ELF-1 (cell line): ENCODE results near the gene CD7.

Experiments used
- DNase-seq: peaks from one replicate; pipeline ENCODE4 v3.0.0-alpha.2; 2016; ENCODE audit warnings: low read depth, low spot score

Gene CD7

DNA sequence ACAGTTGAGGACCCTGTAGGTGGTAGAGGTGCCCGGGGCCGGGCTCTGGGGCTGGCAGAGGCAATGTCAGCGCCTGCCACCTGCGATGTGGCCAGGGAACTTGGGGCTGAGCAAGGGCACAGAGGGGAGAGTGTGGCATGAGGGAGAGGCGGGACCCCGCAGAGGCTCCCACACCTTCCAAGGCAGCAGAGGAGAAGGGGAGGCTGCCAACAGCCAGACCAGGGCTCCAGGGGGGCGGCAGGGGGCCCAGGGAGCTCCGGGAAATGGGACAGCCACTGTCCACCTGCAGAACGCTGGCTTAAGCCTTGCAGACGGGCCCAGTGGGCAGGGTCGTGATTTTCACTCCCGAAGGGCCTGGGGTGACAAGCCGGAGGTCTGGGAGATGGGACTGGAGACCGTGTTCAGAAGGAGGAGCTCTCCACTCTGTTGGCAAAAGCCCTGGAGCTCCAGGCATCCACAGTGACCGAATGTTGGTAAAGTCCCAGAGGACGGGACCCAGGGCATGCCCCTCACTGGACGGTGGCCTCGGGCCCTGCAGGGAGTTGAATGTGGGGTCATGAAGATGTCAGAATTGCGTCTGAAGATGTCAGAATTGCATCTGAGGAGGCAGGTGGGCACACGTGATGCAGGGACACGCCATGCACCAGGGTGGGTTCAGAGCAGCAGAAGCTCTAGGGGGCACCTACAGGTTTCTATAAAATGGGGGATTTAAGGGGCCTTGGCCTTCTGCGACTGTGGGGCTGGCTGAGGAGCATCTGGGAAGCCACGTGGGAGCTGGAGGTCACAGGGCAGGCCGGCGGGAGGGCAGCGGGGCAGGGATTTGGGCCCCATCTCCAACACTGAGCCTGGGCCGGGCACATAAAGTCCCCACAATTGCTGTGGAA, 18.6 kb downstream of the CD7 start:
- DNase-seq, result no peak

DNA sequence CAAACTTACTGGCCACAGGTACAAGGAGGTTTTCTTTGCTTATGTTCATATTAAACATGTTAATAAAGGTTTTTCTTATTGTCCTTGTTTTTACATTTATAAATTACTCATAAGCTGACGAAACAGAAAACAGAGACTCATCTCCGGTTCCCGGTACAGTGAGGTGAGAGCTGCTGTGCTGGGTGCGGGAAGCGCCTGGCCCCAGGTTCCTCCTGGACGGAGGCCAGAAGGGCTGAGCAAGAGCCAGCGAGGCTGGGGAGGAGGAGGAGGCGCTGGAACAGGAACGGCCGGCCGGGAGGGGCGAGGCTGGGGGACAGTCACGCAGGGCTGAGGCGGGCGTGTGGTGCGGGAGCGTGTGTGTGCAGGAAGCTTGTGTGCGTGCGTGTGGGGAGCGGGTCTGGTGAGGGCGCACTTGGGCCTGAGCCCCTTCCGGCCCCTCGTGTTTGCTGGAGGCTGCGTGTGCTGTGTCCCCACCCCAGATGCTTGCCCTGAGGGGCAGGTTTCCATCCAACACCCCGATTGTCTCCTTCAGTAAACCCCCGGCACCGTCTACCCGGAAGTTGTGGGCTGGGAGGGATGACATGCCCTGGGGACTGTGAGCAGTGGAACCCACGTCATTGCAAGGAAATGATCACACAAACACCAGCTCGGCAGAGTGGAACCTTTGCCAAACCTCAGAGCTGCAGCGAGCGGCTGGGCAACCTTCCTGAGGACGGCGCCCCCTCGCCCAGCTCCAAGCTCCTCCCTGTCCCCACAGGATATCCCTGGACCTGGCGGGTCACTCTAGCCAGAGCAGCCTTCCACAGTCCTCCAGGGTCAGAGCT, 19.5 kb downstream of the CD7 start:
- DNase-seq, result no peak

DNA sequence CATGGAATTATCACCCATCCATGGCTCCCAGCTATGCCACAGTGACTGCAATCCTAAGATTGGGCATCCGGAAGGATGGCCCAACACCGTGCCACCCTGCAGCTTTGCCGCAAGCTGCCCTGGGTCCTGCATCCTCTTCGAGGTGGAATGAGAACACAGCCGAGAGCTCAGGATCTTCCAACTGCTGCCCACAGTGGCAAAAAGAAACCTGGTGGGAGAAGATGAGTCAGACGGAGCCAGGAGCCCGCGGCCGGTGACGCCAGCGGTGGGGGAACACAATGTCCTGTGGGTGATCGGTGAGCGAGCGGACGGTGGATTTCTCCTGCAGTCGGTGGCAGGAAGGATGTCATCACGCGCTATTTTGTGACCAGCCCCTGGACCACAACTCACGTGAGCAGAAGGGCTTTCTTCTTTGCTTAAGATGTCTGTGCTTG, 20.1 kb downstream of the CD7 start:
- no peak for DNase-seq

GRCh38 chr17:82296511-82297279, 20.7 kb downstream of the CD7 start:
- no peak for DNase-seq

DNA sequence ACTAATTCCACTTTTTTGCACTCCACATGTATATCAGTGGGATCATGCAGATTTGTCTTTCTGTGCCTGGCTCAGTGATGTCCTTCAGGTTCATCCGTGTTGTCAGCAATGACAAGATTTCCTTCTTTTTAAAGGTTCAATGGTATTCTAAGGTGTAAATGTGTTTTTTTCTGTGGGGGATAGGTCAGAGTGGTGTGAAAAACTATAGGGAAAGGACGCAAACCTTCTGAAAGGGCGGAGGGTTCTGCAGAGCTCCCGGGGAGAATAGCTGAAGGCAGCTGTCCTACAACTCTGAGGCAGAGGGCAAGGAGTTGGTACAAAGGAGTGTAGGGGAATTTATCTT, 22.0 kb downstream of the CD7 start:
- DNase-seq, result no peak

DNA sequence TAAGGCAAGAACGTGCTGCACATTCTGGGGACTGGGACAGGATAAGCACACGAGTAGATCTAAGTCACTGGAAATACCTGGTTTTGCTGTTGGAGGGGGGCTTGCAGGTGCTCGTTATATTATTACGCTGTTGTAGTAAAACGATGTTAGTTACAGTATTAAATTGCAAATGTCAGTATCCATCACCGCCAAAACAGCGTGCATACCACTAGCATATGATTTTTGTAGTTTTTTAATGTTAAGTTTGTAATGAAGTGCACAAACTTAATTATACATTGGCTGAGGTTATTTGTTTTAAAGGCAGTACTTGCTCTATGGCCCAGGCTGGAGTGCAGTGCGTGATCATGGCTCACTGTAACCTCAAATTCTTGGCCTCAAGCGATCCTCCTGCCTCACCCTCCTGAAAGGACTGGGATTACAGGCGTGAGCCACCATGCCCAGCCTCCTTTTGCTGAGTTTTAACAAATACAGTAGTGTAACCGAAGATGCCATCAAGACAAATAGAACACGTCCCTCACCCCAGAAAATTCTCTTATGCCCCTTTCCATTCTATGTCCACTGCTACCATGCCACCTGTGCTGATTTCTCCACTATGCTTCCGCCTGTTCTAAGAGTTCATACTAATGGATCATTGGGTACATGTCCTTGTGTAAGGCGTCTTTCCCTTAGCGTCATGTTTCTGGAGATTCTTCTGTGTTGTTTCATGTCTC, 23.2 kb downstream of the CD7 start:
- no peak for DNase-seq

DNA sequence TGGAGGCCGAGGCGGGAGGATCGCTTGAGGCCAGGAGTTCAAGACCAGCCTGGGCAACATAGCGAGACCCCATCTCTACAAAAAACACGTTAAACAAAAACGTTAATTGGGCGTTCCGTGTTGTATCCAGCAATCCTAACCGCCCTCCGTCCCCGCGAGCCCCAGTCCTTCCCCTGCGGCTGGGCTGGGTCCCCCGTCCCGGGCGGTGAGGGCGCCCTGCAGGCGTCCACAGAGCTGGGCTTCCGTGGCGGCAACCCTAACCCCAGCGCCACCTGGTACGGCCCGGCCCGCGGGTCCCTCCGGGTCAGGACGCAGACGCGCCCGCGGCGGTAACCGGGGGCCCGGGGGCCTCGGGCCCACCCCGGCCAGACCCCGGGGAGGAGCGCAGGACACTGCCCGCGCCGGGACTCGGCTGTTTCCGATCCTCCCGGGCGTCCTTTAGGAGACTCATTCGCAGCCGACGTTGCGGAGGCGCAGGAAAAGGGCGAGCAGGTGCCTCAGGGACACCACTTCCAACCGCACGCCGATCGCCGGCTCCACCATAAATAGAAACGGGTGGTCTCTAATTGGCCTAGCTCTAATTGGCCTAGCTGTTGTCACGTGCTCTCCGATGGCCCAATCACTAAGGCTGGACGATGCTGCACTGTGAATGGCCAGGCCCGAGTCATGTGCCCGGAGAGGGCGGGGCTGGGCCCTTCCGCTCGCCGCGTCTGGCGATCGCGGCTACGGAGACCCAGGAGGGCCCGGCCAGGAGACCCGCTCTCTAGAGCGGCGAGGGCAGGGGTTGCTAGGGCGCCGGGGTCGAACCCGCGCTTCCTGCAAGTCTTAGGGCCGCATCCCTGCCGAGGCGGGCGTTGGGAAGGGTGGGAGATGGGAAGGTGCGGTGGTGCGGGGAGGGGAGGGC, 24.9 kb downstream of the CD7 start:
- DNase-seq, result peak; percentile 99

DNA sequence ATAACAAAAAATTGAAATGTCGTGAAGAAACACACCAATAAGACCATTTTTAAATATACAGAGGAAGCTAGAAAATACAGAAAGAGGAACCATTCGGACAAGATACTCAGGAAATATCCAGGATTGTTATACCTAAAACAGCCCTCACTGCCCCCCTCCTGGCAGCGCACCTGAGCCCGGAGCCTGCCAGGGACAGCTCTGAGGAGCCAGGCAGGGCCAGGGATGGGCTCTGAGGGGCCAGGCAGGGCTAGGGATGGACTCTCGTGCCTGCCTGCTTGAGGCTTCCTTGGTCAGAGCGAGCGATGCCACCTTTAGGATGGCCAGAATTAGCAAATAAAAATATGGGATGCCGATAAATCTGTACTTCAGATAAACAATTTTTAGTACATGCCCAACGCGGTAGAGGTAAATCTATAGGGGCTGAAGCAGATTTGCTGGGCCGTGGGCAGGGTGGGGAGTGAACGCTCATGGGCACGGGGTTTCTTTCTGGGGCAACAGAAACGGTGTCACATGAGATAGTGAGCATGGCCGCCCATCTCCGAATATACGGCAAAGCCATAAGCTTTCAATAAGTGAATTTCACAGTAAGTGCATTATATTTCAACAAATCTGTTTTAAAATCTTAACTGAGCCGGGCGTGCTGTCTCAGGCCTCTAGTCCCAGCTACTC, 25.7 kb downstream of the CD7 start:
- DNase-seq, result no peak

DNA sequence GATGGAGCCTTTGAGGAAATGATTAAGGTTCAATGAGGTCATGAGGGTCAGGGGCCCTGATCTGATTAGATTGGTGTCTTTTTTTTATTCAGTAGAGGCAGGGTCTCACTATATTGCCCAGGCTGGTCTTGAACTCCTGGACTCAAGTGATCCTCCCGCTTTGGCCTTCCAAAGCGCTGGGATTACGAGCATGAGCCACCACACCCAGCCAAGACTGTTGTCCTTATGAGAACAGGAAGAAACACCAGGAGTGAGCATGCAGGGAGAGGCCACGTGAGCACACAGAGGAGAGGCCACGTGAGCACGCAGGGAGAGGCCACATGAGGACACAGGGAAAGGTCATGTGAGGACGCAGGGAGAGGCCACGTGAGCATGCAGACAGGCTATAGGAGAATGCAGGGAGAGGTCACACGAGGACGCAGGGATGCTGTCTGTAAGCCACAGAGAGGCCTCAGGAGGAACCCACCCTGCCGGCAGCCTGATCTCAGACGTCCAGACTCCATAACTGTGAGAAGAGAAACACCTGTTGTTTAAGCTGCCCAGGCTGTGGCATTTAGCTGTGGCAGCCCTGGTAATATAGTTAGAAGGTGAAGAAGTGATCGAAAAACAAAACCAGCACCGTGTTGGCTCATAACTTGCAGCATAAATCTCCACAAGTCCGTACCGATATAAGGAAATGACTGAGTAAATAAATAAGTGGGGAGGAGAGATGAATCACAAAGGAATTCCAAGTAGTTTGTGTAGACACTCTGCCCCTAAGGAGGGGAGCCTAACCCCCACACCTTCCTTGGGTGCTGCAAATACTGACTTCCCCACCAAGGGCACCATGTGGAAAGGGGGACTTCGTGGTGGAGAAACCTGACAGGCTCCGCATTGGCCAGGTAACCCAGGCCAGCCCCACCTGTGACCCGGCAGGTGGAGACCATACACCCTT, 29.3 kb downstream of the CD7 start:
- DNase-seq, result no peak

DNA sequence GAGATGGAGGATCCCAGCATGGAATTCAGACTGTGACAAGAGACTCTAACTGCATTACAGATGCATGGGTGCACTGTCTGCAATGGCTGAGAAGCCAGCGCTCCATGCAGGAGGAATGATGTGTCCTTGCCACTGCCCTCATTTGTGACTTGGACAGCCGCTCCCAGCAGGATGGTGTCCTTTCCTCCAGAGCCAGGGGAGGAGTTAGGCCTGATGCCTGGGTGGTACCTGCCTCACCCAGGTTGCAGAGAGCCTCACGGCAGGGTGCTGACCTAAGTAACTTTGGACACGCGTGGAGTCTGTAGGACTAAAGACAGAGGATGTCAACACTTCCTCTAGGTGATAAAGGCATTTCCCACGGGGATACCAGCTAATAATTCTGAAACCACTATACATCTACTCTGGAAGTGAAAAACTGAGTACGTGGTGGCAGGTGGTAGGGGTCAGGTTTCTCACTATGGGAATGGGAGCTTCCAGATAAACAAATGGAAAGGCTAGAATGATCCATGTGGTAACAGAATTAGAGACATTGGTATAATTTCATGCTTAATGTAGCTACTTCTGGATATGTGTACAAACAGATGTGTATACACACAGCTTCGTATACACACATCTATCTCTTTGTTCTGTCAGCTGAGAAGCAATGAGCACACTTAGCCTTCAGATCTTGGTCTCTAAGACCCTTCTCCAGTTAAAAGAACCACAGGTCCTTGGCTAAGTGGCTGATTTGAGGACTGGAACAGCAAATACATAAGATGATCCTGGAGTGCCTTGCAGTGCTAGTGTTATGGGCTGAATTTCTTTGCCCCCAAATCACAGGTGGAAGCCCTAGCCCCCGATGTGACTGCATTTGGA, 30.2 kb downstream of the CD7 start:
- DNase-seq, result no peak

- no peak for DNase-seq
Observed at GRCh38 chr17:82285141-82285540, 32.3 kb downstream of the CD7 start.

DNA sequence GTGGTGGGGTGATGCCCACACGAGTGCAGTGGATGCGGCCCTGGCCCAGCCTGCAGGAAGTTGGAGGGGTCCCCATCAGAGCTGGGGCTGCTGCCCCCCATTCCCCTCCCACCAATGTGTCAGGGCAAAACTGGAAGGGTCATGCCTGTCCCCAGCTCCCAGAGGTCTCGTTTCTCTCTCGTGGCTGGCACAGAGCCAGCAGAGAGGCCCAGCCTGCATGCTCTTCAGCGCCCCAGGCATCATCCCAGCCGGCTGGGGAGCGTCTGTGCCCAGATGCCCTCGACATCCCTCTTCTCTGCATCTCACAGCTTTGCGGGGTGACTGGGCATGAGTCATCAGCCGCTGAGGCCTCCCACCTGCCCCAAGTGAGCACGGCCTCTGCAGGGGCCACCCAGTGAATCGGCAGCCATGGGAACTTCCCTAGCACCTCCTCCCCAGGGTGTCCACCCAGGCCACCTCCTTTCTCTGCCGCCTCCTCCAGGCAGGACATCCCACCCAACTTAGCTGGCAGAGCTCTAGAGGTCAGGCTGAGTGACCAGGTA, 34.1 kb downstream of the CD7 start:
- DNase-seq, result no peak

- no peak for DNase-seq
Observed at GRCh38 chr17:82282239-82283207, 34.9 kb downstream of the CD7 start.

- DNase-seq, result no peak
Observed at GRCh38 chr17:82281502-82282238, 35.7 kb downstream of the CD7 start.

GRCh38 chr17:82281076-82281475, 36.3 kb downstream of the CD7 start:
- DNase-seq, result no peak

DNA sequence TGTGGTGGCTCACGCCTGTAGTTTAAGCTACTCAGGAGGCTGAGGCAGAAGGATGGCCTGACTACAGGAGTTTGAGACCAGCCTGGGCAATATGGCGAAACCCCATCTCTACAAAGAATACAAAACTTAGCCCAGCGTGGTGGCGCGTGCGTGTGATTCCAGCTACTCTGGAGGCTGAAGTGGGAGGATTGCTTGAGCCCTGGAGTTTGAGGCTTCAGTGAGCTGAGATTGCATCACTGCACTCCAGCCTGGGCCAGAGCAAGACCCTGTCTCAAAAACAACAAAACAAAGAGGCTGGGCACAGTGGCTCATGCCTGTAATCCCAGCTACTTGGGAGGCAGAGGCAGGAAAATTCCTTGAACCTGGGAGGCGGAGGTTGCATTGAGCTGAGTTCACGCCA, 36.9 kb downstream of the CD7 start:
- no peak for DNase-seq
